Keratinocyte (primary cell): ENCODE measurements around the gene ATF5. TPM values are rescaled to one million over a fixed set of nuclear protein-coding genes. Genes with fewer than 3 reads are reported as not detected.

ENCODE experiments used
- DNase-seq: peaks from one replicate; pipeline ENCODE4 v3.0.0-alpha.2; 2011; ENCODE audit warnings: low read depth, missing footprints, low spot score
- FAIRE-seq: peaks from 2 replicates; lab custom pipeline; 2011; peaks lifted over from hg19 to GRCh38; lab: Jason Lieb, UNC
- H2AFZ ChIP-seq: 2 replicates; pipeline ENCODE4 v1.6.0; 2012; ENCODE audit warnings: low read length, control low read depth, inconsistent platforms; ENCODE audit not compliant: control insufficient read depth
- H3K27ac ChIP-seq: 2 replicates; pipeline ENCODE4 v1.5.1; 2011; ENCODE audit warnings: low read length; ENCODE audit not compliant: control insufficient read depth, insufficient read depth
- H3K27me3 ChIP-seq: 3 replicates; pipeline ENCODE4 v1.6.0; 2011; ENCODE audit warnings: low read length; ENCODE audit not compliant: control insufficient read depth, insufficient read depth; ENCODE audit errors: extremely low read depth
- H3K36me3 ChIP-seq, 2 experiments: 2 replicates in 1 of 2; 3 replicates in 1 of 2; pipeline ENCODE4 v1.5.1; 2011; ENCODE audit warnings: low read length in 2 of 2, mild to moderate bottlenecking in 1 of 2; ENCODE audit not compliant: control insufficient read depth in 2 of 2, insufficient read depth in 2 of 2; ENCODE audit errors: extremely low read depth in 1 of 2
- H3K4me1 ChIP-seq: 3 replicates; pipeline ENCODE4 v1.5.1; 2011; ENCODE audit warnings: low read length; ENCODE audit not compliant: control insufficient read depth, insufficient read depth; ENCODE audit errors: extremely low read depth
- H3K4me2 ChIP-seq: 3 replicates; pipeline ENCODE4 v1.6.0; 2011; ENCODE audit warnings: low read depth, low read length; ENCODE audit not compliant: control insufficient read depth, insufficient read depth; ENCODE audit errors: extremely low read depth
- H3K4me3 ChIP-seq, 3 experiments: fragments of 200-600 bp in 1 of 3; sonication (generic) in 1 of 3; 2 replicates in 2 of 3; 3 replicates in 1 of 3; pipeline ENCODE4 v1.5.1; 2011 to 2016; ENCODE audit warnings: low read length in 3 of 3, mild to moderate bottlenecking in 3 of 3, control low read depth in 2 of 3, inconsistent platforms in 1 of 3, low read depth in 1 of 3, mixed read lengths in 1 of 3, mixed run types in 1 of 3, moderate library complexity in 1 of 3; ENCODE audit not compliant: control insufficient read depth in 2 of 3, insufficient read depth in 2 of 3; ENCODE audit errors: extremely low read depth in 1 of 3
- H3K79me2 ChIP-seq: 2 replicates; pipeline ENCODE4 v1.6.0; 2012; ENCODE audit warnings: low read length; ENCODE audit not compliant: control insufficient read depth, insufficient read depth
- H3K9ac ChIP-seq: 3 replicates; pipeline ENCODE4 v1.6.0; 2011; ENCODE audit warnings: low read length; ENCODE audit not compliant: control insufficient read depth, insufficient read depth; ENCODE audit errors: extremely low read depth
- H3K9me1 ChIP-seq: 3 replicates; pipeline ENCODE4 v1.6.0; 2011; ENCODE audit warnings: low read length; ENCODE audit not compliant: control insufficient read depth, insufficient read depth; ENCODE audit errors: extremely low read depth
- H3K9me3 ChIP-seq: 2 replicates; pipeline ENCODE4 v1.5.1; 2012; ENCODE audit warnings: low read depth, low read length; ENCODE audit not compliant: control insufficient read depth
- H4K20me1 ChIP-seq: 3 replicates; pipeline ENCODE4 v1.6.0; 2011; ENCODE audit warnings: low read length; ENCODE audit not compliant: control insufficient read depth, insufficient read depth; ENCODE audit errors: extremely low read depth
- CTCF ChIP-seq, 3 experiments: IDR thresholded peaks in 1 of 3; conservative IDR thresholded peaks in 1 of 3; optimal IDR thresholded peaks in 1 of 3; 2 replicates in 2 of 3; 3 replicates in 1 of 3; pipeline versions ENCODE3 to v1.5.1; 2011; ENCODE audit warnings: low read length in 3 of 3, mild to moderate bottlenecking in 3 of 3, moderate library complexity in 2 of 3, control low read depth in 1 of 3, inconsistent platforms in 1 of 3; ENCODE audit not compliant: insufficient read depth in 2 of 3; ENCODE audit errors: extremely low read depth in 1 of 3
- EZH2 ChIP-seq: IDR thresholded peaks from one replicate; pipeline ENCODE4 v1.6.1; 2012; ENCODE audit warnings: inconsistent platforms, mild to moderate bottlenecking, low read length, moderate library complexity
- dilution Hi-C: fragments of 300-500 bp; cut with MboI; formaldehyde crosslinking; loops from one replicate; pipeline ENCODE4 v1.7.0; 2020; ENCODE audit warnings: low sequenced_read_pairs; ENCODE audit not compliant: extremely low pct_ligation_motif_present
- polyA plus RNA-seq, 5 experiments: library from polyadenylated mRNA; depleted of rRNA in 3 of 5; stranded (reverse) in 3 of 5; stranded (forward) in 1 of 5; unstranded in 1 of 5; fragments of >200 nt; gene quantifications; 1 replicate in 1 of 5; 2 replicates in 3 of 5; 3 replicates in 1 of 5; pipeline versions ENCODE4 v1.2.1 to v1.2.3, GENCODE V29; 2011 to 2012; ENCODE audit warnings: missing spikeins in 2 of 5, low read depth in 1 of 5, low replicate concordance in 1 of 5

Gene ATF5
- polyA plus RNA-seq, 1 donor (not counting 4 experiments of a cell fraction or from before 2014, with no cell fraction given), result 6.0 TPM

GRCh38 chr19:49908480-49909420, 20.3 kb upstream of the ATF5 start:
- Histone ChIP-seq H3K4me2 (no peak overlapping the region), H3K4me3 (no peak overlapping the region), H3K79me2 (peaks cover 2% of the 10 kb centered on the region), H3K36me3 (peaks cover 16 to 28% of the 10 kb centered on the region in 2 experiments), H3K27me3 (no peaks in the 10 kb centered on the region), H2AFZ (no peak overlapping the region), H3K9me1 (no peaks in the 10 kb centered on the region), H4K20me1 (peaks cover 6% of the 10 kb centered on the region), H3K9me3 (no peaks in the 10 kb centered on the region), H3K4me1 (no peaks in the 10 kb centered on the region), H3K27ac (no peak overlapping the region), H3K9ac (no peak overlapping the region)
- TF ChIP-seq EZH2, result no peak
- no peak for TF ChIP-seq CTCF (optimal IDR thresholded peaks at IDR 0.05 in 1 of 3, IDR thresholded peaks at IDR 0.05 in 1 of 3, conservative IDR thresholded peaks at IDR 0.05 in 1 of 3; ENCODE audit: extremely low read depth in 1 of 3, insufficient read depth in 2 of 3, low read length in 3 of 3)
- dilution Hi-C loops, result no loop called here
- FAIRE-seq (no peak), DNase-seq (no peak)

GRCh38 chr19:49910179-49910578, 18.8 kb upstream of the ATF5 start:
- peaks cover 8% of the 10 kb centered on the region for H4K20me1 ChIP-seq
- H3K27me3 ChIP-seq, result no peaks in the 10 kb centered on the region
- no peak overlapping the region for H3K9ac ChIP-seq
- DNase-seq (no peak), FAIRE-seq (no peak)
- H2AFZ ChIP-seq, result no peak overlapping the region
- H3K4me2 ChIP-seq, result no peak overlapping the region
- no peak overlapping the region for H3K4me3 ChIP-seq
- TF ChIP-seq EZH2, result no peak
- TF ChIP-seq CTCF (optimal IDR thresholded peaks at IDR 0.05 in 1 of 3, IDR thresholded peaks at IDR 0.05 in 1 of 3, conservative IDR thresholded peaks at IDR 0.05 in 1 of 3; ENCODE audit: extremely low read depth in 1 of 3, insufficient read depth in 2 of 3, low read length in 3 of 3), result no peak
- no peaks in the 10 kb centered on the region for H3K9me3 ChIP-seq
- no peak overlapping the region for H3K27ac ChIP-seq
- no peaks in the 10 kb centered on the region for H3K4me1 ChIP-seq
- H3K79me2 ChIP-seq, result peaks cover 6% of the 10 kb centered on the region
- peaks cover 21 to 36% of the 10 kb centered on the region in 2 experiments for H3K36me3 ChIP-seq
- dilution Hi-C loops, result no loop called here
- no peaks in the 10 kb centered on the region for H3K9me1 ChIP-seq
